Left cardiac atrium (tissue), 4 donors: ENCODE measurements around the gene ZC3H4. TPM values are rescaled to one million over a fixed set of nuclear protein-coding genes. Genes with fewer than 3 reads are reported as not detected.
"Not testable (repeated sequence)": the region's sequence is repeated elsewhere in the genome, so short reads cannot be mapped to it uniquely, and the experiment has no call there.

ENCODE experiments used
- ATAC-seq, 2 donors: fragments of 200-7000 bp; cut with Tn5 transposase; one replicate each; pipeline ENCODE4 v1.9.1; 2020; ENCODE audit warnings: mild to moderate bottlenecking in 2 of 2, moderate library complexity in 2 of 2
- DNase-seq: peaks from one replicate; pipeline ENCODE4 v3.0.0-alpha.2; 2020
- intact Hi-C, 2 donors: fragments of 100-400 bp; cut with DNase I; formaldehyde crosslinking; loops; one replicate each; pipeline versions ENCODE4 v1.14.1 to v1.15.1; 2022 to 2023
- total RNA-seq, 2 donors: library from RNA; stranded (reverse); fragmentation: NEBNext Ultra II Directional; extraction: Animal tissue kit (Norgen Biotek cat#: 25700); gene quantifications; one replicate each; pipeline ENCODE4 v1.2.1, GENCODE V29; 2021
- donor health status: DM: no; HTN: yes; CAD: no.
- donor health status: DM: no; HTN: yes; CAD: no; lungs with severe emphysema.
- donor health status: DM: yes; HTN: yes; CAD: no.
- donor health status: Dilated cardiomyopathy.

ZC3H4 gene
- total RNA-seq, 2 donors from 2014 or later, result 24.2 to 26.3 TPM

GRCh38 chr19:47095476-47096099 is 18.0 kb downstream of the ZC3H4 start:
- ATAC-seq, result peak in 1 of 2 donors; percentile 4
- intact Hi-C loops, result no loop called here
- no peak for DNase-seq

- ATAC-seq, result peak in 1 of 2 donors; percentile 19
- DNase-seq, result no peak
- intact Hi-C loops, result no loop called here
Measured at GRCh38 chr19:47094557-47095475, 18.8 kb downstream of the ZC3H4 start.

GRCh38 chr19:47093841-47094240 is 19.7 kb downstream of the ZC3H4 start:
- ATAC-seq, result no peak
- DNase-seq, result no peak
- intact Hi-C loops, result no loop called here

GRCh38 chr19:47093254-47093653 is 20.3 kb downstream of the ZC3H4 start:
- no peak for ATAC-seq
- DNase-seq, result no peak
- intact Hi-C loops, result no loop called here

- intact Hi-C loops, result no loop called here
- ATAC-seq, result no peak
- DNase-seq, result no peak
Measured at GRCh38 chr19:47089767-47090350, 23.7 kb downstream of the ZC3H4 start.

GRCh38 chr19:47086280-47086679 is 27.3 kb downstream of the ZC3H4 start:
- intact Hi-C loops, result no loop called here
- ATAC-seq, result no peak
- no peak for DNase-seq

- intact Hi-C loops, result no loop called here
- ATAC-seq (no peak), DNase-seq (no peak)
Measured at GRCh38 chr19:47084879-47085439, 28.6 kb downstream of the ZC3H4 start.

GRCh38 chr19:47082493-47082892 is 31.1 kb downstream of the ZC3H4 start:
- DNase-seq, result no peak
- intact Hi-C loops, result no loop called here
- no peak for ATAC-seq

- intact Hi-C loops, result loop anchor here in 1 of 2 donors (2.0 kb wide), 1 partner anchor 44 kb away; no protein-coding TSS in a partner anchor
- DNase-seq (no peak), ATAC-seq (no peak)
Measured at GRCh38 chr19:47081095-47081494, 32.5 kb downstream of the ZC3H4 start.

GRCh38 chr19:47078351-47078750 is 35.2 kb downstream of the ZC3H4 start:
- DNase-seq, intact Hi-C loops, ATAC-seq: not testable (repeated sequence)

- intact Hi-C loops, result no loop called here
- peak in 1 of 2 donors; percentile 46 for ATAC-seq
- no peak for DNase-seq
Measured at GRCh38 chr19:47075941-47076340, 37.6 kb downstream of the ZC3H4 start.

GRCh38 chr19:47075179-47075810 is 38.3 kb downstream of the ZC3H4 start:
- no peak for DNase-seq
- ATAC-seq, result no peak
- intact Hi-C loops, result no loop called here

- DNase-seq (no peak), ATAC-seq (no peak)
- intact Hi-C loops, result no loop called here
Measured at GRCh38 chr19:47074621-47075020, 39.0 kb downstream of the ZC3H4 start.

GRCh38 chr19:47073574-47073973 is 40.0 kb downstream of the ZC3H4 start:
- ATAC-seq (no peak), DNase-seq (no peak)
- intact Hi-C loops, result no loop called here

GRCh38 chr19:47072323-47072722 is 41.3 kb downstream of the ZC3H4 start:
- ATAC-seq, result no peak
- no peak for DNase-seq
- intact Hi-C loops, result no loop called here

- intact Hi-C loops, result no loop called here
- ATAC-seq (no peak), DNase-seq (no peak)
Measured at GRCh38 chr19:47071731-47072130, 41.8 kb downstream of the ZC3H4 start.

- intact Hi-C loops, result no loop called here
- no peak for ATAC-seq
- no peak for DNase-seq
Measured at GRCh38 chr19:47070756-47071155, 42.8 kb downstream of the ZC3H4 start.

GRCh38 chr19:47069795-47070194 is 43.8 kb downstream of the ZC3H4 start:
- no peak for DNase-seq
- ATAC-seq, result no peak
- intact Hi-C loops, result no loop called here

GRCh38 chr19:47068876-47069406 is 44.6 kb downstream of the ZC3H4 start:
- ATAC-seq (no peak), DNase-seq (no peak)
- intact Hi-C loops, result no loop called here
